ENCODE measurements around the gene CXCR4. TPM values are rescaled to one million over a fixed set of nuclear protein-coding genes. Genes with fewer than 3 reads are reported as not detected.

Gene CXCR4
- total and polyA plus RNA-seq, 12 donors = 1.5 to 24.0 (median 4.4) TPM

GRCh38 chr2:136143603-136144451 is 25.9 kb upstream of the CXCR4 start:
- DNase-seq = no peak
- H3K27me3 ChIP-seq = peaks cover 0 to 20% (median 0%) of the 10 kb centered on the region in 7 donors
- no peak for TF ChIP-seq CTCF (IDR thresholded peaks at IDR 0.05)
- 69 to 71% methylated on average over 6 of the region's 6 CpGs for WGBS, 2 donors
- H3K9me3 ChIP-seq = no peaks in the 10 kb centered on the region
- intact Hi-C loops (cut with DNase I) = no loop called here
- no peaks in the 10 kb centered on the region for H3K36me3 ChIP-seq
- ATAC-seq = no peak
- H3K4me3 ChIP-seq = no peak overlapping the region
- peaks cover 0 to 23% (median 0%) of the 10 kb centered on the region in 9 donors for H3K4me1 ChIP-seq
- H3K27ac ChIP-seq = no peak overlapping the region

- Histone ChIP-seq H3K27ac (no peak overlapping the region), H3K27me3 (peaks cover 0 to 20% (median 0%) of the 10 kb centered on the region in 7 donors), H3K4me1 (peaks cover 0 to 45% (median 0%) of the 10 kb centered on the region in 9 donors), H3K4me3 (no peak overlapping the region), H3K36me3 (no peaks in the 10 kb centered on the region), H3K9me3 (no peaks in the 10 kb centered on the region)
- TF ChIP-seq CTCF (IDR thresholded peaks at IDR 0.05) = no peak
- ATAC-seq = no peak
- DNase-seq = no peak
- WGBS, 2 donors = 53 to 59% methylated on average over 7 of the region's 7 CpGs
- intact Hi-C loops (cut with DNase I) = no loop called here
Observed at GRCh38 chr2:136141510-136142149, 23.7 kb upstream of the CXCR4 start.

GRCh38 chr2:136139631-136140030 is 21.7 kb upstream of the CXCR4 start:
- Histone ChIP-seq H3K36me3 (no peaks in the 10 kb centered on the region), H3K4me3 (no peak overlapping the region), H3K27me3 (peaks cover 0 to 9% (median 0%) of the 10 kb centered on the region in 7 donors), H3K4me1 (peaks cover 0 to 65% (median 0%) of the 10 kb centered on the region in 9 donors), H3K27ac (peak overlapping the region in 1 of 10 donors; percentile 88), H3K9me3 (no peaks in the 10 kb centered on the region)
- DNase-seq = no peak
- intact Hi-C loops (cut with DNase I) = no loop called here
- 84 to 88% methylated on average over 3 of the region's 3 CpGs for WGBS, 2 donors
- no peak for TF ChIP-seq CTCF (IDR thresholded peaks at IDR 0.05)
- no peak for ATAC-seq

GRCh38 chr2:136137982-136138381 is 20.0 kb upstream of the CXCR4 start:
- Histone ChIP-seq H3K4me3 (no peak overlapping the region), H3K36me3 (no peaks in the 10 kb centered on the region), H3K4me1 (peaks cover 0 to 82% (median 0%) of the 10 kb centered on the region in 9 donors), H3K27me3 (no peaks in the 10 kb centered on the region), H3K27ac (peak overlapping the region in 1 of 10 donors; percentile 88), H3K9me3 (no peaks in the 10 kb centered on the region)
- WGBS, 2 donors = 86 to 89% methylated on average over 4 of the region's 4 CpGs
- TF ChIP-seq CTCF (IDR thresholded peaks at IDR 0.05) = no peak
- ATAC-seq (no peak), DNase-seq (no peak)
- intact Hi-C loops (cut with DNase I) = no loop called here

Measured in heart right ventricle (tissue), 16 donors.